Left lung (tissue), 10 donors: ENCODE data around the gene ANKRD45. TPM values are rescaled to one million over a fixed set of nuclear protein-coding genes. Genes with fewer than 3 reads are reported as not detected.

Source experiments
- ATAC-seq: fragments of 200-7000 bp; cut with Tn5 transposase; one replicate; pipeline ENCODE4 v1.9.1; 2020; ENCODE audit warnings: moderate library complexity
- DNase-seq, 4 donors: peaks; one replicate each; pipeline ENCODE4 v3.0.0-alpha.2; 2013 to 2020
- H3K27ac ChIP-seq, 2 donors: fragments of 200-600 bp; sonication (generic) in 1 of 2; one replicate each; pipeline versions ENCODE4 v1.5.0 to v1.8.0; 2020 to 2021
- H3K27me3 ChIP-seq, 2 donors: fragments of 200-600 bp; sonication (generic) in 1 of 2; one replicate each; pipeline versions ENCODE4 v1.5.0 to v1.8.0; 2020 to 2021
- H3K36me3 ChIP-seq, 2 donors: fragments of 200-600 bp; sonication (generic) in 1 of 2; one replicate each; pipeline versions ENCODE4 v1.5.0 to v1.8.0; 2020 to 2021
- H3K4me1 ChIP-seq, 2 donors: fragments of 200-600 bp; one replicate each; pipeline ENCODE4 v1.8.0; 2021
- H3K4me3 ChIP-seq, 2 donors: fragments of 200-600 bp; sonication (generic) in 1 of 2; one replicate each; pipeline versions ENCODE4 v1.5.0 to v1.8.0; 2020 to 2021; ENCODE audit warnings: mild to moderate bottlenecking in 1 of 2
- H3K9me3 ChIP-seq, 2 donors: fragments of 200-600 bp; sonication (generic) in 1 of 2; one replicate each; pipeline versions ENCODE4 v1.5.0 to v1.8.0; 2020 to 2021
- CTCF ChIP-seq, 2 donors: fragments of 200-600 bp; sonication (generic) in 1 of 2; IDR thresholded peaks; one replicate each; pipeline versions ENCODE4 v1.5.0 to v1.8.0; 2021; ENCODE audit warnings: antibody characterized with exemption in 2 of 2
- intact Hi-C, 2 donors: fragments of 100-400 bp; cut with DNase I; formaldehyde crosslinking; loops; one replicate each; pipeline versions ENCODE4 v1.11.2 to v1.14.2; 2022
- polyA plus RNA-seq, 6 donors: library from polyadenylated mRNA; unstranded; fragments of 120-200 nt; gene quantifications; one replicate each; pipeline ENCODE4 v1.2.1, GENCODE V29; 2013; ENCODE audit not compliant: insufficient read length in 6 of 6
- total RNA-seq, 2 donors: library from RNA; stranded (reverse); fragmentation: NEBNext Ultra II Directional; extraction: Animal tissue kit (Norgen Biotek cat#: 25700); gene quantifications; one replicate each; pipeline ENCODE4 v1.2.1, GENCODE V29; 2021
- donor health status: DM: no; HTN: yes; CAD: no.
- donor health status: DM: no; HTN: no; CAD: no.

The ANKRD45 gene
- total and polyA plus RNA-seq, 8 donors = 1.7 to 5.2 (median 3.5) TPM

GRCh38 chr1:173663159-173663558, 6.5 kb downstream of the ANKRD45 start:
- no peak for TF ChIP-seq CTCF (IDR thresholded peaks at IDR 0.05)
- Histone ChIP-seq H3K4me1 (no peaks in the 10 kb centered on the region), H3K36me3 (no peaks in the 10 kb centered on the region), H3K27ac (no peak overlapping the region), H3K27me3 (peaks cover 0 to 5% of the 10 kb centered on the region in 2 donors), H3K4me3 (no peak overlapping the region), H3K9me3 (no peaks in the 10 kb centered on the region)
- intact Hi-C loops = no loop called here
- ATAC-seq (no peak), DNase-seq (no peak)

- Histone ChIP-seq H3K27me3 (no peaks in the 10 kb centered on the region), H3K4me3 (no peak overlapping the region), H3K36me3 (no peaks in the 10 kb centered on the region), H3K4me1 (no peaks in the 10 kb centered on the region), H3K9me3 (no peaks in the 10 kb centered on the region), H3K27ac (no peak overlapping the region)
- no peak for ATAC-seq
- TF ChIP-seq CTCF (IDR thresholded peaks at IDR 0.05) = no peak
- no peak for DNase-seq
- intact Hi-C loops = no loop called here
Measured at GRCh38 chr1:173661763-173662162, 7.9 kb downstream of the ANKRD45 start.

- H3K9me3 ChIP-seq = no peaks in the 10 kb centered on the region
- H3K36me3 ChIP-seq = no peaks in the 10 kb centered on the region
- no peak overlapping the region for H3K4me3 ChIP-seq
- H3K27me3 ChIP-seq = no peaks in the 10 kb centered on the region
- H3K27ac ChIP-seq = no peak overlapping the region
- DNase-seq = no peak
- no peaks in the 10 kb centered on the region for H3K4me1 ChIP-seq
- intact Hi-C loops = no loop called here
- no peak for ATAC-seq
- no peak for TF ChIP-seq CTCF (IDR thresholded peaks at IDR 0.05)
Measured at GRCh38 chr1:173661271-173661670, 8.4 kb downstream of the ANKRD45 start.

GRCh38 chr1:173660306-173660705, 9.3 kb downstream of the ANKRD45 start:
- ATAC-seq = no peak
- H3K9me3 ChIP-seq = peaks cover 0 to 6% of the 10 kb centered on the region in 2 donors

GRCh38 chr1:173648880-173649605, 20.6 kb downstream of the ANKRD45 start:
- ATAC-seq (no peak), DNase-seq (no peak)
- H3K27me3 ChIP-seq = no peaks in the 10 kb centered on the region
- H3K27ac ChIP-seq = no peak overlapping the region
- no peaks in the 10 kb centered on the region for H3K4me1 ChIP-seq
- TF ChIP-seq CTCF (IDR thresholded peaks at IDR 0.05) = no peak
- intact Hi-C loops = no loop called here
- H3K36me3 ChIP-seq = no peaks in the 10 kb centered on the region
- peaks cover 0 to 6% of the 10 kb centered on the region in 2 donors for H3K9me3 ChIP-seq
- no peak overlapping the region for H3K4me3 ChIP-seq

More at GRCh38 chr1:173660306-173660705, 9.3 kb downstream of the ANKRD45 start:
- H3K27ac ChIP-seq = no peak overlapping the region
- intact Hi-C loops = no loop called here
- no peak for DNase-seq
- no peaks in the 10 kb centered on the region for H3K27me3 ChIP-seq
- H3K4me3 ChIP-seq = no peak overlapping the region
- no peaks in the 10 kb centered on the region for H3K36me3 ChIP-seq
- no peak for TF ChIP-seq CTCF (IDR thresholded peaks at IDR 0.05)
- H3K4me1 ChIP-seq = no peaks in the 10 kb centered on the region
